ENCODE measurements around the gene NTM.

Gene NTM

DNA sequence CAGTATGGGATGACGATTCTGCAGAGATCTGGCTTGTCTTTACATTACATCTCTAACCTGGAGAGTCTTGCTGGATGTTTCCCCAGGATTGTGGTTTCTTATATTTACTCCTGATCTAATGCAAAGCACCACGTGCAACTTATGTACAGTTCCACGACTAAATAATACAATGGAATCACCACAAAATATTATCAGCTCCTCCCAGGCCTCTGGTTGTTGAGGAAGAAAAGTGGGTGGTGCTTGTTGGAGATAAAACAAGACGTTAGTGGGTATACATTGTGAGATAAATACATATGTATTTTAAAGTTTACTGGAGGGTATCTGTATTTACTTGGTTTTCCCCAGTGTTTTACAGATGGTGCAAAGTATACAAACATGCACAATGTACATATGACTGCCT lies 569.7 kb downstream of the NTM start:
- H3K27ac ChIP-seq, result no peak overlapping the region
- H3K4me3 ChIP-seq, result no peak overlapping the region

GRCh38 chr11:131942878-131943277 lies 572.5 kb downstream of the NTM start:
- H3K27ac ChIP-seq, result no peak overlapping the region

DNA sequence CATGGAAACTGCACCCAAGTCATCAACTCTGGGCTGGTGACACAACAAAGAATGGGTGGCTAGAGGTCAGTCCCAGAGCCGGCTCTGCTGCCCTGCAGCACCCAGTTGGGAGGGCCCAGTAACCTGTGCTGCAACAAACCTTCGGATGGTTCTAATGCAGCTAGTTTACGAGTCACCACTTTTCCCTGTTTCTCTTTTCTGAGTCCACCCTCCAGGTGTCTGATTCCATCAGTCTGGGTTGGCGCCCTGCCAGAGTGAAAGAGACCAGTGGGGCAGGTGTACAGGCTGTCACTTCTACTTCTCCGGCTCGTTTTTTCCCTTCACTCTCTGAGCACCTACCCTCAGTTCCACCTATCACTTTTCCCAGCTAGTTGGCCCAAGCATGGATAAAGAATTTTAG lies 572.9 kb downstream of the NTM start:
- H3K27ac ChIP-seq, result no peak overlapping the region

More at GRCh38 chr11:131942878-131943277, 572.5 kb downstream of the NTM start:
- H3K4me3 ChIP-seq, result no peak overlapping the region

DNA sequence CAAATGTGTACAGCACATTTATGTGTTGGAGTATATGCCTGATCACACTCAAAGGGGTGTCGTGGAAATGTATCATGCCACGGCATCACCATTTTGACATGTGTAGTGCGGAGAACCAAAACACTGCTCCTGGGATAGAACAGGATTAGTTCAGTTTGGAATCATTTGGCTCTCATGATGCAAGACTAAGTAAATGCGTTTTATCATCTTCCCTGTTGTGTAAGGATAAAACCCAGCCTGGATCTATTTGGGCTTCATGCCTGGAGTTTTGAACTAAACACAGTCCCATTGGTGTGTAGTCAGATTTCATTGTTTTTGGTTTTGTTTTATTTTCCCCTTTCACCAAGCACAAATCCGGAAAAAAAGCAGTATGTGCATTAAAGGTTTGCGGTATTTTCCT lies 574.3 kb downstream of the NTM start:
- Histone ChIP-seq H3K4me3 (no peak overlapping the region), H3K27ac (no peak overlapping the region)

More for the DNA sequence above, 572.9 kb downstream of the NTM start:
- no peak overlapping the region for H3K4me3 ChIP-seq

GRCh38 chr11:131945706-131946105 lies 575.3 kb downstream of the NTM start:
- H3K27ac ChIP-seq, result no peak overlapping the region
- no peak overlapping the region for H3K4me3 ChIP-seq

GRCh38 chr11:131947511-131947910 lies 577.1 kb downstream of the NTM start:
- no peak overlapping the region for H3K27ac ChIP-seq

GRCh38 chr11:131951121-131951520 lies 580.7 kb downstream of the NTM start:
- no peak overlapping the region for H3K27ac ChIP-seq

More at GRCh38 chr11:131947511-131947910, 577.1 kb downstream of the NTM start:
- H3K4me3 ChIP-seq, result no peak overlapping the region

GRCh38 chr11:131954146-131954545 lies 583.7 kb downstream of the NTM start:
- no peak overlapping the region for H3K27ac ChIP-seq
- no peak overlapping the region for H3K4me3 ChIP-seq

More at GRCh38 chr11:131951121-131951520, 580.7 kb downstream of the NTM start:
- H3K4me3 ChIP-seq, result no peak overlapping the region

DNA sequence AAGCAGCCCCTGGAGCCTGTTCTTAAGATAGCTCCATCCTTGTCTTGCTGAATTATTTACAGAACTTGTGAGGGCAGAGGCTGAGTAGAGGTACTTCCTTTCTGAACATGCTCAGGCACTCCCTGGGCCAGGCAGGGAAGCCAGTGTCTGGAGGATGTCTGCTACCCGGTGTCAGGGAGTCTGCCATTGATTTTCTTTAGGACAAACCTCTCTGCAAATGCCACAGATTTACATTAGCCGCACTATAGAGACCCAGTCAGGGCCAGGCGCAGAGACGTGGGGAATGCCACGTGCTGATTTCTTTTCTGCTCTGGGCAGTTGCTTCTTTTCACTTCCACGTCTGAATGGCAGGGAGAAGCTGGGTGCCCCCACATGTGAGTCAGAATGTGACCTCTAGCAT lies 585.5 kb downstream of the NTM start:
- no peak overlapping the region for H3K4me3 ChIP-seq
- H3K27ac ChIP-seq, result no peak overlapping the region

GRCh38 chr11:131957201-131957600 lies 586.8 kb downstream of the NTM start:
- Histone ChIP-seq H3K4me3 (no peak overlapping the region), H3K27ac (no peak overlapping the region)

DNA sequence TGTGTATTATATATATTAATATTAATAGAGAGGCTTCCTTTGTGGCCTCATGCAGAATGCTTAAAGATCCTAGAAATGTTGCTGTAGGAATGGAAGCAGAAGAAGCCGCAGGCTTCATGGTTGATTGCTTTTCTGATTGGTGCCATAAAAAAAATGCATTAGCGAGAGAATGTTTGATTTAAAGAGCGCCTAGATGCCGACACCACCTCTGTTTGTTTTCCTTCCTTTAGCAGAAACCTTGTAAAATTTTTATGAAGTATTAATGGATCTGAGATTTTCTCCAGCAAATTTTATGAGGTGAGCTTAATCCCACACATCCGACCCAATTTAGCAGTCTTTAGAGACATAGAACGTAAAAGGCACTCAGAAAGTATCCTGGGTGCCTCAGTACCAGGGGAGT lies 587.5 kb downstream of the NTM start:
- H3K4me3 ChIP-seq, result no peak overlapping the region

GRCh38 chr11:131962818-131963217 lies 592.4 kb downstream of the NTM start:
- Histone ChIP-seq H3K27ac (no peak overlapping the region), H3K4me3 (no peak overlapping the region)

More for the DNA sequence above, 587.5 kb downstream of the NTM start:
- no peak overlapping the region for H3K27ac ChIP-seq

DNA sequence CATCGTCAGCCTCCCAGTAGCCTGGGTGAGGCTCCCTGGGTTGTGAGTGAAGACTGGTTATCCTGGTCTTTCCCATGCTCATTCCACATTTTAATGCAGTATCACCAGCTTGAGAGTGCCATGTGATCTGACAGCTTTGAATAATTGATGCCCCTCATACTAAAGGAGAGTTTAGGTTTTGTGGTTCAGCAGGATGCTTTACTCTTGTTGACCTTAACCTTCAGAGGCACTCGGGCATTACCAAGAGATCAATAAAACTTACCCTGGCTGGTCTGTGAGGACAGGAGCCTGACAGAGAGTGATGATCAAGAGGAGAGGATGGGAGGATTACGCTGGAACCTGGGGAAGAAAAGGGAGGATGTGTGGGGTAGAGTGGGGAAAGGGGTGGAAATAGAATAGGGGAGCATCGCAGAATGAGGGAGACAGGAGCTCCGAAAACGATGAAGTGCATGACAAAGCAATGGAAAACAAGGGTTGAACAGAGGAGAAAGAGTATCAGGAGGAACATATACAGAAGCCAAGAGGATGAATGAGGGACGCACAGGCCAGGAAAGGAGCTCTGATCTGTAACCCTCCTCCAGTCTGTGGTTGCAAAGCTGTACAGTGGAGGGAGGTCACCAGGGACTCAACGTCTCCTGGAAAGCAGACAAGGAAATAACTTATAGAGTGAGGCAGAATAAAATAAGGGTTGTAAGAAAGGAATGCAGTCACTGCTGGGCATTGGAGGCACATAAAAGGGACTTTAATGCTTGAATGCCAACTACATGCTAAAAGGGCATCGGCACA lies 594.5 kb downstream of the NTM start:
- no peak overlapping the region for H3K27ac ChIP-seq
- H3K4me3 ChIP-seq, result no peak overlapping the region

GRCh38 chr11:131965504-131965903 lies 595.1 kb downstream of the NTM start:
- no peak overlapping the region for H3K4me3 ChIP-seq
- H3K27ac ChIP-seq, result no peak overlapping the region

DNA sequence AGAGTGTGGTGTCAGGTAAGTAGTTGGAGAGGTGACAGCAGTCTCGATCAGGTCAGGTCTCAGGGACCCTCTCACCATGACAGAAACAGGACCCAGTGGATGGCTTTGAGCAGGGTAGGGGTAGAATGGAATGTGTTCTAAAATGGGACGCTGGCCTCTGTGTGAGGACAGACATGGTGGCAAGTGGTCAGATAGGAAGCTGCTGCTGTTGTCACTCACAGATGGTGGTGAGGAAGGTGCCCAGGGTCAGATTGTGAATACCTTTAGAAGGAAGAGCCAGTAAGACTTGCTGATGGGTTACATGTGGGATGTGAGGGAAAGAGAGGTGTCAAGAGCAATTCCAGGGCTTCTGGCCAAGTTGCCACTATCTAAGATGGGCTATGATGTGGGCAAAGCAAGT lies 596.3 kb downstream of the NTM start:
- no peak overlapping the region for H3K4me3 ChIP-seq
- no peak overlapping the region for H3K27ac ChIP-seq

- H3K27ac ChIP-seq, result no peak overlapping the region
- H3K4me3 ChIP-seq, result no peak overlapping the region
These were observed 598.8 kb downstream of the NTM start for GRCh38 chr11:131969261-131969660.

DNA sequence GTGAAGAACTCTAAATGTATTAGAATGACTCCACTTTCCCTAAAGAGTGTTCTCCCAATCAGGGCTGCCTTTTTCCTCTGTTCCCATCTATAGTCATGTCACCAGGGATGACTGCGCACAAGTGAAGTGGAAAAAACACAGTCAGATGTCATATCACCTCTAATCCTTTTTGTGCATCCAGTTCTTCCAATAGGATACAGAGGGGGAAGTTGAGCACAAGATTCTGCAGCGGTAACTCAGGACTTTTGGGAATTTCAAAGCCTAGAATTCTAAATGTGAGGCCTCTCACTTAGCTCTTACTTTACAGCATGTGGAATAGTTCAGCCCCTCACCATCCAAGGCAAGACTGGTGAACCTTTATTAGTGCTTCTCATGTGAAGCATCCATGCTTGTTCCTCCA lies 602.6 kb downstream of the NTM start:
- H3K4me3 ChIP-seq, result no peak overlapping the region
- no peak overlapping the region for H3K27ac ChIP-seq

GRCh38 chr11:131975619-131976018 lies 605.2 kb downstream of the NTM start:
- no peak overlapping the region for H3K27ac ChIP-seq
- H3K4me3 ChIP-seq, result no peak overlapping the region

- Histone ChIP-seq H3K27ac (no peak overlapping the region), H3K4me3 (no peak overlapping the region)
These were observed 605.6 kb downstream of the NTM start for GRCh38 chr11:131976021-131976420.

GRCh38 chr11:131977231-131977630 lies 606.8 kb downstream of the NTM start:
- H3K4me3 ChIP-seq, result no peak overlapping the region
- no peak overlapping the region for H3K27ac ChIP-seq

DNA sequence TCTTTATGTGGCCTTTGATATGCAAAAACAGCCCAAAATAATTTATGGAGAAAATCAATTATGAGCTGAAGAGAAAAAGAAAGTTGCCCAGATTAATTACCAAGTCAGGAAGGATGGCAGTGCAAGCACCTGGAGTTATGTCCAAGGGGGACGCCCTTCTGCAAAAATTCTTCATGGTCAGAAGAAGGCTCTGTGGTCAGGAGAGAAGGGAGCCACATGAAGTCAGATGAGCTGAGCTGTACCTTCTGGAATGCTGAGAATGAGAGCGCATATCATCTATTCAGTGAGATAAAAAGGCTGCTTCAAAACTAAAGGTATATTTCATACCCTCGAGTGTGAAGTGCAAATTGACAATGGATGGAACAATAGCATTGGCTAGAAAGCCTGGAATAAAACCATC lies 607.4 kb downstream of the NTM start:
- no peak overlapping the region for H3K27ac ChIP-seq

DNA sequence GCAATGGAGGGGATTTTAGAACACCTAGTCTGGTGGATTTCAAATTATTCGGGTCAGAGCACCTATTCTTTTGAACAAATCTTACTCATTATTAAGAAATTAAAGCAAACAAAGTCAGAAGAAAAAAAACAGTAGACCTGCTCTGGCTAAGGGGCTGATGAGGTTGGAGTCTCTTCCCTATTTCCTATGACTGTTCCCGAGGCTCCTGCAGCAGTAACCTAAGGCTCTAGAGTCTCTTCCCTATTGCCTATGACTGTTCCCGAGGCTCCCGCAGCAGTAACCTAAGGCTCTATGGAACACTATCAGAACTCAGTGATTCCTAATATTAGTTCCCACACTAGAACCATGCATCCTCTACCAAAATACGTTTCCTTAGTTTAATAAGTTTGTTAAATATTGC lies 607.9 kb downstream of the NTM start:
- H3K27ac ChIP-seq, result no peak overlapping the region
- no peak overlapping the region for H3K4me3 ChIP-seq

More for the DNA sequence above, 607.4 kb downstream of the NTM start:
- no peak overlapping the region for H3K4me3 ChIP-seq

Data from skin epidermis (tissue), 12 donors.